K562 (cell line): Measurements from ENCODE around the gene DENND5B. TPM values are rescaled to one million over a fixed set of nuclear protein-coding genes. Genes with fewer than 3 reads are reported as not detected.
A peak's percentile ranks its signal among the peaks of the same experiment; 100 is the strongest.

Experiments
- CXXC5 ChIP-seq: fragments of 250-450 bp; sonication (Bioruptor Pico); IDR thresholded peaks from 2 replicates; pipeline ENCODE4 v1.8.0; 2022; ENCODE audit warnings: inconsistent platforms, mild to moderate bottlenecking, moderate library complexity
- E2F3 ChIP-seq: fragments of 250-450 bp; sonication (Bioruptor Pico); IDR thresholded peaks from 2 replicates; pipeline ENCODE4 v1.4.0; 2020; ENCODE audit warnings: mild to moderate bottlenecking
- GABPA ChIP-seq: fragments of 200-800 bp; sonication (Bioruptor generic); conservative IDR thresholded peaks from 2 replicates; pipeline ENCODE4 v1.6.1; 2016; ENCODE audit warnings: low read depth, missing genetic modification characterization, missing compliant biosample characterization
- HDAC6 ChIP-seq: IDR thresholded peaks from 2 replicates; pipeline ENCODE4 v1.6.1; 2012; ENCODE audit warnings: low read depth, mild to moderate bottlenecking, control low read depth, inconsistent platforms, low read length, moderate library complexity
- IFI16 ChIP-seq: fragments of 250-450 bp; sonication (Bioruptor Pico); IDR thresholded peaks from 2 replicates; pipeline ENCODE4 v2.1.2; 2022; ENCODE audit warnings: mild to moderate bottlenecking, inconsistent platforms
- MAZ ChIP-seq, 2 experiments: fragments of 450-650 bp in 1 of 2; sonication (generic) in 1 of 2; formaldehyde crosslinking; IDR thresholded peaks in 1 of 2; conservative IDR thresholded peaks in 1 of 2; 2 replicates each; pipeline versions ENCODE4 v1.4.0 to v1.5.0; 2020; ENCODE audit warnings: mild to moderate bottlenecking in 1 of 2, missing genetic modification reagents in 1 of 2
- MCM7 ChIP-seq, 2 experiments: fragments of 450-650 bp; IDR thresholded peaks; 2 replicates each; pipeline ENCODE4 v1.6.1; 2016 to 2018
- MED1 ChIP-seq: sonication (generic); formaldehyde crosslinking; IDR thresholded peaks from 2 replicates; pipeline ENCODE4 v1.8.1; 2023; ENCODE audit warnings: missing genetic modification reagents, borderline replicate concordance
- MTA2 ChIP-seq: fragments of 450-650 bp; IDR thresholded peaks from 2 replicates; pipeline ENCODE4 v1.6.1; 2016; ENCODE audit warnings: low read depth
- POLR2A ChIP-seq: fragments of 450-650 bp; conservative IDR thresholded peaks from 2 replicates; pipeline ENCODE4 v1.6.1; 2016
- POLR2AphosphoS2 ChIP-seq: IDR thresholded peaks from 2 replicates; pipeline ENCODE4 v1.6.1; 2012; ENCODE audit warnings: low read length, improper control_type of control experiment
- PYGO2 ChIP-seq: fragments of 450-650 bp; IDR thresholded peaks from 2 replicates; pipeline ENCODE4 v1.6.1; 2016; ENCODE audit warnings: mild to moderate bottlenecking, missing genetic modification characterization, moderate library complexity, missing compliant biosample characterization
- SMARCA4 ChIP-seq: fragments of 450-650 bp; IDR thresholded peaks from 2 replicates; pipeline ENCODE4 v1.6.1; 2016
- SMARCB1 ChIP-seq: IDR thresholded peaks from 2 replicates; pipeline ENCODE4 v1.6.1; 2011; ENCODE audit warnings: improper control_type of control experiment, low read depth; ENCODE audit not compliant: insufficient read length
- SPI1 ChIP-seq: IDR thresholded peaks from 2 replicates; pipeline ENCODE4 v1.6.1; 2011; ENCODE audit warnings: low read depth, low read length, control low read depth, borderline replicate concordance
- TBL1XR1 ChIP-seq, 2 experiments: IDR thresholded peaks; 2 replicates each; pipeline ENCODE4 v1.6.1; 2012; ENCODE audit warnings: improper control_type of control experiment in 2 of 2, low read length in 2 of 2, mild to moderate bottlenecking in 1 of 2
- TCF7 ChIP-seq: sonication (generic); IDR thresholded peaks from 2 replicates; pipeline ENCODE4 v1.6.1; 2016; ENCODE audit warnings: antibody characterized with exemption, borderline replicate concordance
- ZBTB8A ChIP-seq: fragments of 450-650 bp; IDR thresholded peaks from 2 replicates; pipeline ENCODE4 v1.6.1; 2018; ENCODE audit warnings: mild to moderate bottlenecking, moderate library complexity; ENCODE audit not compliant: partially characterized antibody
- ZNF766 ChIP-seq: fragments of 200-800 bp; sonication (Bioruptor generic); conservative IDR thresholded peaks from 2 replicates; pipeline ENCODE4 v1.6.1; 2016; ENCODE audit warnings: missing genetic modification characterization, missing compliant biosample characterization
- ZNF785 ChIP-seq: fragments of 250-450 bp; sonication (Bioruptor Pico); IDR thresholded peaks from 2 replicates; pipeline ENCODE4 v1.4.0; 2020; ENCODE audit warnings: mild to moderate bottlenecking
- polyA plus RNA-seq, 8 experiments: library from polyadenylated mRNA; depleted of rRNA in 4 of 8; stranded (reverse) in 5 of 8; unstranded in 3 of 8; fragments of >200 nt; fragmentation: Nextera tagmentation in 2 of 8; fragmentation: Illumina TruSeq in 1 of 8; extraction: Ambion mirVana in 2 of 8; extraction: Trizol in 1 of 8; gene quantifications; 2 replicates each; pipeline versions ENCODE4 v1.2.1 to v1.2.3, GENCODE V29; 2011 to 2014; ENCODE audit warnings: inconsistent platforms in 1 of 8, missing spikeins in 1 of 8
- total RNA-seq, 7 experiments: library from RNA; depleted of rRNA in 6 of 7; stranded (reverse); fragments of >200 nt in 6 of 7; fragmentation: Illumina TruSeq in 2 of 7; extraction: Trizol in 2 of 7; gene quantifications; 2 replicates each; pipeline versions ENCODE4 v1.2.1 to v1.2.3, GENCODE V29; 2011 to 2021; ENCODE audit warnings: low replicate concordance in 1 of 7
- TF ChIP-seq, protein P1 (sequence below): fragments of 450-650 bp; IDR thresholded peaks from 2 replicates; pipeline ENCODE4 v1.6.1; 2014; ENCODE audit warnings: low read depth, mild to moderate bottlenecking, moderate library complexity, borderline replicate concordance
- TF ChIP-seq, protein P2 (sequence below): fragments of 250-450 bp; sonication (Bioruptor Pico); IDR thresholded peaks from 2 replicates; pipeline ENCODE4 v1.5.0; 2021
- TF ChIP-seq, protein P3 (sequence below): fragments of 450-650 bp; formaldehyde crosslinking; IDR thresholded peaks from 2 replicates; pipeline ENCODE4 v1.4.0; 2022; ENCODE audit warnings: missing genetic modification characterization
- TF ChIP-seq, protein P4 (sequence below): sonication (generic); formaldehyde crosslinking; IDR thresholded peaks from 2 replicates; pipeline ENCODE4 v1.8.0; 2022; ENCODE audit warnings: mild to moderate bottlenecking, missing genetic modification reagents
- TF ChIP-seq, protein P5 (sequence below): fragments of 250-450 bp; sonication (Bioruptor Pico); IDR thresholded peaks from 2 replicates; pipeline ENCODE4 v1.8.0; 2022; ENCODE audit warnings: inconsistent platforms

Gene DENND5B
- total and polyA plus RNA-seq, 9 of the 15 experiments (the other 6 are each of a cell fraction or from before 2014, with no cell fraction given): 0.99 to 6.0 (median 3.6) TPM

DNA sequence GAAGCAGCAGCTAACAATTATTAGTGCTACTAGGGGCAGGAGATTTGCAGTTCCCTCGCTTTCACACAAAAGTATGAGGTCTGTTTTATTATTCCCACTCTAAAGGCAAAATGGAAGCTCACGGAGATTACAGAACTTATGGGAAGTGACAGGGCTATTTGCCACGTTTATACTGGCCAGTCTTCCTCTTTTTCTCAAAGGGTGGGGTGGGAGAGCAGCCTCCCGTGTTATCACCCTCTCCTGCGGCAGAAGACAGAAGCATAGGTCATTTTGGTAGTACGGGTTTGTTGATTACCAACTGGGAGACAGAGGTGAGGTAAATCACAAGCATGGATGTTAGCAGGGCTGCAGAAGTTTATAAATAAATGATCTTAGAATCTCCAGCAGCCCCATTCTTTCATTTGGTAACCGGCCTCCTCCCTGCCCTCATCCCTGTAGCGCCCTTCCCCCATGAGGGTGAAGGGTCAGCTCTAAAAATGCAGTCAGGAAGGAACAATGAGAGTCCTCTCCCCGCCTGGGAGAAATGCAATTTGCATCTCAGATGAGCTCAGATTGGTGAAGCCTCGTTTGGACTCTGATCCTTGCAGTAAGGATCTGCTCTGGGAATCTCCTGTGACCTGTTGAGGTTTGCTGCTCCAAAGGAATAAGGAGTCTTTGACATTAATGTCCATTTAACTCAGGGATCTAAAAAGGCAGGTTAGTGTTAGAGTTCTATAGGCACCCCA, 220.2 kb downstream of the DENND5B start (continued):
- TF ChIP-seq, protein P1, sequence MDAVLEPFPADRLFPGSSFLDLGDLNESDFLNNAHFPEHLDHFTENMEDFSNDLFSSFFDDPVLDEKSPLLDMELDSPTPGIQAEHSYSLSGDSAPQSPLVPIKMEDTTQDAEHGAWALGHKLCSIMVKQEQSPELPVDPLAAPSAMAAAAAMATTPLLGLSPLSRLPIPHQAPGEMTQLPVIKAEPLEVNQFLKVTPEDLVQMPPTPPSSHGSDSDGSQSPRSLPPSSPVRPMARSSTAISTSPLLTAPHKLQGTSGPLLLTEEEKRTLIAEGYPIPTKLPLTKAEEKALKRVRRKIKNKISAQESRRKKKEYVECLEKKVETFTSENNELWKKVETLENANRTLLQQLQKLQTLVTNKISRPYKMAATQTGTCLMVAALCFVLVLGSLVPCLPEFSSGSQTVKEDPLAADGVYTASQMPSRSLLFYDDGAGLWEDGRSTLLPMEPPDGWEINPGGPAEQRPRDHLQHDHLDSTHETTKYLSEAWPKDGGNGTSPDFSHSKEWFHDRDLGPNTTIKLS: peak; percentile 66; the same call in 1 of the 2 replicates
- no peak for TF ChIP-seq ZNF785 (CRISPR knock-in tag)
- no peak for TF ChIP-seq MCM7 (IDR thresholded peaks at IDR 0.05)
- TF ChIP-seq POLR2A: no peak
- TF ChIP-seq TCF7: no peak
- TF ChIP-seq GABPA: no peak
- no peak for TF ChIP-seq E2F3
- TF ChIP-seq, protein P2, sequence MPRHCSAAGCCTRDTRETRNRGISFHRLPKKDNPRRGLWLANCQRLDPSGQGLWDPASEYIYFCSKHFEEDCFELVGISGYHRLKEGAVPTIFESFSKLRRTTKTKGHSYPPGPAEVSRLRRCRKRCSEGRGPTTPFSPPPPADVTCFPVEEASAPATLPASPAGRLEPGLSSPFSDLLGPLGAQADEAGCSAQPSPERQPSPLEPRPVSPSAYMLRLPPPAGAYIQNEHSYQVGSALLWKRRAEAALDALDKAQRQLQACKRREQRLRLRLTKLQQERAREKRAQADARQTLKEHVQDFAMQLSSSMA (CRISPR knock-in tag): no peak
- no peak for TF ChIP-seq SMARCB1
- TF ChIP-seq TBL1XR1 (IDR thresholded peaks at IDR 0.05; ENCODE audit: low read length in 2 of 2): no peak
- no peak for TF ChIP-seq HDAC6
- no peak for TF ChIP-seq MTA2
- no peak for TF ChIP-seq IFI16 (CRISPR knock-in tag)
- TF ChIP-seq POLR2AphosphoS2: no peak
- TF ChIP-seq CXXC5 (CRISPR knock-in tag): no peak
- TF ChIP-seq PYGO2: no peak
- TF ChIP-seq ZNF766: 0 out of 2 replicates have a peak, but pooled peaks have one; percentile 34
- TF ChIP-seq SPI1: peak; percentile 95
- no peak for TF ChIP-seq MED1 (CRISPR knock-in tag)
- TF ChIP-seq ZBTB8A: no peak
- no peak for TF ChIP-seq SMARCA4
- TF ChIP-seq, protein P3, sequence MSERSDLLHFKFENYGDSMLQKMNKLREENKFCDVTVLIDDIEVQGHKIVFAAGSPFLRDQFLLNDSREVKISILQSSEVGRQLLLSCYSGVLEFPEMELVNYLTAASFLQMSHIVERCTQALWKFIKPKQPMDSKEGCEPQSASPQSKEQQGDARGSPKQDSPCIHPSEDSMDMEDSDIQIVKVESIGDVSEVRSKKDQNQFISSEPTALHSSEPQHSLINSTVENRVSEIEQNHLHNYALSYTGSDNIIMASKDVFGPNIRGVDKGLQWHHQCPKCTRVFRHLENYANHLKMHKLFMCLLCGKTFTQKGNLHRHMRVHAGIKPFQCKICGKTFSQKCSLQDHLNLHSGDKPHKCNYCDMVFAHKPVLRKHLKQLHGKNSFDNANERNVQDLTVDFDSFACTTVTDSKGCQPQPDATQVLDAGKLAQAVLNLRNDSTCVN (CRISPR knock-in tag): no peak
- TF ChIP-seq, protein P4, sequence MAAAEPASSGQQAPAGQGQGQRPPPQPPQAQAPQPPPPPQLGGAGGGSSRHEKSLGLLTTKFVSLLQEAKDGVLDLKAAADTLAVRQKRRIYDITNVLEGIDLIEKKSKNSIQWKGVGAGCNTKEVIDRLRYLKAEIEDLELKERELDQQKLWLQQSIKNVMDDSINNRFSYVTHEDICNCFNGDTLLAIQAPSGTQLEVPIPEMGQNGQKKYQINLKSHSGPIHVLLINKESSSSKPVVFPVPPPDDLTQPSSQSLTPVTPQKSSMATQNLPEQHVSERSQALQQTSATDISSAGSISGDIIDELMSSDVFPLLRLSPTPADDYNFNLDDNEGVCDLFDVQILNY (CRISPR knock-in tag): no peak
- TF ChIP-seq, protein P5, sequence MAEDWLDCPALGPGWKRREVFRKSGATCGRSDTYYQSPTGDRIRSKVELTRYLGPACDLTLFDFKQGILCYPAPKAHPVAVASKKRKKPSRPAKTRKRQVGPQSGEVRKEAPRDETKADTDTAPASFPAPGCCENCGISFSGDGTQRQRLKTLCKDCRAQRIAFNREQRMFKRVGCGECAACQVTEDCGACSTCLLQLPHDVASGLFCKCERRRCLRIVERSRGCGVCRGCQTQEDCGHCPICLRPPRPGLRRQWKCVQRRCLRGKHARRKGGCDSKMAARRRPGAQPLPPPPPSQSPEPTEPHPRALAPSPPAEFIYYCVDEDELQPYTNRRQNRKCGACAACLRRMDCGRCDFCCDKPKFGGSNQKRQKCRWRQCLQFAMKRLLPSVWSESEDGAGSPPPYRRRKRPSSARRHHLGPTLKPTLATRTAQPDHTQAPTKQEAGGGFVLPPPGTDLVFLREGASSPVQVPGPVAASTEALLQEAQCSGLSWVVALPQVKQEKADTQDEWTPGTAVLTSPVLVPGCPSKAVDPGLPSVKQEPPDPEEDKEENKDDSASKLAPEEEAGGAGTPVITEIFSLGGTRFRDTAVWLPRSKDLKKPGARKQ (CRISPR knock-in tag): no peak
- TF ChIP-seq MAZ (CRISPR knock-in tag; conservative IDR thresholded peaks at IDR 0.05 in 1 of 2, IDR thresholded peaks at IDR 0.05 in 1 of 2): peak in 1 of 2 experiments; percentile 52; a peak in 2 of 4 replicates
